Colonic mucosa (tissue), 4 donors: Measurements from ENCODE around the gene SPTY2D1. TPM values are rescaled to one million over a fixed set of nuclear protein-coding genes. Genes with fewer than 3 reads are reported as not detected.

Source experiments
- DNase-seq: peaks from one replicate; pipeline ENCODE4 v3.0.0-alpha.2; 2020
- H3K27ac ChIP-seq: fragments of 200-600 bp; one replicate; pipeline ENCODE4 v1.8.0; 2021
- H3K27me3 ChIP-seq: fragments of 200-600 bp; one replicate; pipeline ENCODE4 v1.8.0; 2021
- H3K36me3 ChIP-seq: fragments of 200-600 bp; one replicate; pipeline ENCODE4 v1.8.0; 2021
- H3K4me1 ChIP-seq: fragments of 200-600 bp; one replicate; pipeline ENCODE4 v1.8.0; 2021; ENCODE audit warnings: mild to moderate bottlenecking
- H3K4me3 ChIP-seq: fragments of 200-600 bp; one replicate; pipeline ENCODE4 v1.8.0; 2021
- H3K9ac ChIP-seq, 2 donors: one replicate each; pipeline ENCODE4 v1.7.0; 2013; ENCODE audit warnings: control low read depth in 2 of 2, low read depth in 2 of 2, low read length in 2 of 2
- H3K9me3 ChIP-seq: fragments of 200-600 bp; one replicate; pipeline ENCODE4 v1.8.0; 2021
- CTCF ChIP-seq: fragments of 200-600 bp; IDR thresholded peaks from one replicate; pipeline ENCODE4 v1.8.0; 2022; ENCODE audit warnings: antibody characterized with exemption, mild to moderate bottlenecking
- intact Hi-C: fragments of 100-400 bp; cut with DNase I; formaldehyde crosslinking; loops from one replicate; pipeline ENCODE4 v1.14.1; 2022
- total RNA-seq, 2 donors: library from RNA; stranded (reverse); fragmentation: NEBNext Ultra II Directional in 1 of 2; extraction: Animal tissue kit (Norgen Biotek cat#: 25700) in 1 of 2; gene quantifications; one replicate each; pipeline ENCODE4 v1.2.1, GENCODE V29; 2021
- donor health status: healthy.
- donor health status: DM: no; HTN: no; CAD: no.
- donor health status: DM: no; HTN: no; CAD: no.

The SPTY2D1 gene
- total RNA-seq, 2 donors from 2014 or later = 21.9 to 22.6 TPM

- Histone ChIP-seq H3K9me3 (no peaks in the 10 kb centered on the region), H3K9ac (no peak overlapping the region), H3K4me1 (peaks cover 6% of the 10 kb centered on the region), H3K4me3 (peak overlapping the region; percentile 80), H3K27ac (no peak overlapping the region), H3K27me3 (no peaks in the 10 kb centered on the region), H3K36me3 (no peaks in the 10 kb centered on the region)
- no peak for DNase-seq
- intact Hi-C loops = loop anchor here (10.0 kb wide), 1 partner anchor 48 kb away; the partner anchor contains the start of gene UEVLD
- no peak for TF ChIP-seq CTCF
Observed at GRCh38 chr11:18632841-18633240, 1.3 kb downstream of the SPTY2D1 start.

- no peak overlapping the region for H3K4me3 ChIP-seq
- no peaks in the 10 kb centered on the region for H3K36me3 ChIP-seq
- TF ChIP-seq CTCF = no peak
- no peak overlapping the region for H3K9ac ChIP-seq
- intact Hi-C loops = no loop called here
- H3K4me1 ChIP-seq = no peaks in the 10 kb centered on the region
- no peaks in the 10 kb centered on the region for H3K27me3 ChIP-seq
- no peak for DNase-seq
- no peaks in the 10 kb centered on the region for H3K9me3 ChIP-seq
- no peak overlapping the region for H3K27ac ChIP-seq
Observed at GRCh38 chr11:18624161-18624560, 10.0 kb downstream of the SPTY2D1 start.

GRCh38 chr11:18623707-18624106 is 10.4 kb downstream of the SPTY2D1 start:
- H3K9ac ChIP-seq = no peak overlapping the region
- H3K4me1 ChIP-seq = no peaks in the 10 kb centered on the region
- no peaks in the 10 kb centered on the region for H3K36me3 ChIP-seq
- no peak overlapping the region for H3K27ac ChIP-seq
- TF ChIP-seq CTCF = no peak
- no peak overlapping the region for H3K4me3 ChIP-seq
- H3K9me3 ChIP-seq = no peaks in the 10 kb centered on the region
- H3K27me3 ChIP-seq = no peaks in the 10 kb centered on the region
- intact Hi-C loops = no loop called here
- DNase-seq = no peak

GRCh38 chr11:18618342-18619025 is 15.7 kb downstream of the SPTY2D1 start:
- TF ChIP-seq CTCF = no peak
- H3K27me3 ChIP-seq = no peaks in the 10 kb centered on the region
- no peak overlapping the region for H3K4me3 ChIP-seq
- H3K9ac ChIP-seq = no peak overlapping the region
- no peaks in the 10 kb centered on the region for H3K4me1 ChIP-seq
- DNase-seq = no peak
- H3K9me3 ChIP-seq = no peaks in the 10 kb centered on the region
- peak overlapping the region; percentile 18 for H3K27ac ChIP-seq
- intact Hi-C loops = no loop called here
- peaks cover 4% of the 10 kb centered on the region for H3K36me3 ChIP-seq

- Histone ChIP-seq H3K4me1 (no peaks in the 10 kb centered on the region), H3K9ac (no peak overlapping the region), H3K36me3 (peaks cover 4% of the 10 kb centered on the region), H3K27ac (peak overlapping the region; percentile 18), H3K27me3 (no peaks in the 10 kb centered on the region), H3K4me3 (no peak overlapping the region), H3K9me3 (no peaks in the 10 kb centered on the region)
- DNase-seq = no peak
- TF ChIP-seq CTCF = no peak
- intact Hi-C loops = no loop called here
Observed at GRCh38 chr11:18617688-18618341, 16.3 kb downstream of the SPTY2D1 start.
